Heart left ventricle (tissue), 16 donors: ENCODE data around the gene CDCP1. TPM values are rescaled to one million over a fixed set of nuclear protein-coding genes. Genes with fewer than 3 reads are reported as not detected.

Source experiments
- ATAC-seq, 4 donors: fragments of 200-7000 bp; cut with Tn5 transposase; one replicate each; pipeline ENCODE4 v1.9.1; 2020 to 2022; ENCODE audit warnings: moderate library complexity in 4 of 4, mild to moderate bottlenecking in 3 of 4, moderate number of reproducible peaks in 1 of 4
- DNase-seq, 5 donors: peaks; one replicate each; pipeline ENCODE4 v3.0.0-alpha.2; 2020
- H3K27ac ChIP-seq, 12 donors: fragments of 200-600 bp; sonication (generic) in 4 of 12; one replicate each; pipeline versions ENCODE4 v1.5.0 to v1.8.0; 2016 to 2022; ENCODE audit warnings: mild to moderate bottlenecking in 2 of 12
- H3K27me3 ChIP-seq, 9 donors: fragments of 200-600 bp; sonication (generic) in 2 of 9; one replicate each; pipeline versions ENCODE4 v1.5.1 to v1.8.0; 2016 to 2022; ENCODE audit warnings: mild to moderate bottlenecking in 3 of 9
- H3K36me3 ChIP-seq, 9 donors: fragments of 200-600 bp; sonication (generic) in 2 of 9; one replicate each; pipeline versions ENCODE4 v1.5.0 to v1.8.0; 2018 to 2022; ENCODE audit warnings: mild to moderate bottlenecking in 2 of 9
- H3K4me1 ChIP-seq, 12 donors: fragments of 200-600 bp; sonication (generic) in 4 of 12; one replicate each; pipeline versions ENCODE4 v1.5.0 to v1.8.0; 2016 to 2022; ENCODE audit warnings: mild to moderate bottlenecking in 3 of 12
- H3K4me3 ChIP-seq, 12 donors: fragments of 200-600 bp; sonication (generic) in 4 of 12; one replicate each; pipeline versions ENCODE4 v1.5.0 to v1.8.0; 2017 to 2022; ENCODE audit warnings: mild to moderate bottlenecking in 9 of 12, moderate library complexity in 4 of 12
- H3K9me3 ChIP-seq, 12 donors: fragments of 200-600 bp; sonication (generic) in 4 of 12; one replicate each; pipeline versions ENCODE4 v1.5.0 to v1.8.0; 2016 to 2022; ENCODE audit warnings: mild to moderate bottlenecking in 1 of 12
- CTCF ChIP-seq, 12 donors: fragments of 200-600 bp; sonication (generic) in 4 of 12; IDR thresholded peaks; one replicate each; pipeline versions ENCODE4 v1.5.0 to v1.8.0; 2018 to 2022; ENCODE audit warnings: antibody characterized with exemption in 12 of 12, mild to moderate bottlenecking in 5 of 12
- POLR2A ChIP-seq, 2 donors: fragments of 450-650 bp; IDR thresholded peaks; one replicate each; pipeline ENCODE4 v1.6.1; 2017; ENCODE audit warnings: antibody characterized with exemption in 2 of 2, mild to moderate bottlenecking in 2 of 2, moderate library complexity in 2 of 2
- WGBS, 4 donors: extraction: QIAGEN DNeasy Blood & Tissue Kit in 2 of 4; methylation state at CpG; one replicate each; pipeline versions ENCODE4 v1.1.5 to v1.1.7; 2013 to 2018; 5-methylcytosine and 5-hydroxymethylcytosine counted together
- intact Hi-C, 10 donors: fragments of 100-400 bp; cut with DNase I; formaldehyde crosslinking; loops; one replicate each; pipeline versions ENCODE4 v1.11.1 to v1.14.2; 2022
- polyA plus RNA-seq, 2 donors: library from polyadenylated mRNA; stranded (reverse); fragments of 200-250 nt; gene quantifications; one replicate each; pipeline ENCODE4 v1.2.3, GENCODE V29; 2013
- total RNA-seq, 9 donors: library from RNA; depleted of rRNA in 2 of 9; stranded (reverse); fragments of >200 nt in 2 of 9; fragmentation: NEBNext Ultra II Directional in 3 of 9; extraction: Animal tissue kit (Norgen Biotek cat#: 25700) in 3 of 9; gene quantifications; one replicate each; pipeline versions ENCODE4 v1.1.0 to v1.2.4, GENCODE V29; 2016 to 2023
- donor health status: ischemic (EF 13 %, LVEDD 7.1; RV severe dilation, severe dysfunction).
- donor health status: healthy with polysubstance abuse.
- donor health status: DM: no; HTN: yes; CAD: no.
- donor health status: DM: no; HTN: no; CAD: no.
- donor health status: ischemic (EF 25% LVEDD 6.9; RV normal size, moderate dysfunction).
- donor health status: ischemic (EF 25% LVEDD 5.7; RV mildly dilated, moderate dysfunction).
- donor health status: healthy.
- donor health status: DM: yes; HTN: yes; CAD: no.
- donor health status: ischemic (EF 35%, LVEDD 5.7; RV mildly dilated, moderate dysfunction).
- donor health status: nonischemic (EF 11% LVEDD 7.7; RV severe dilation, severe dysfunction).
- donor health status: DM: yes; HTN: yes; CAD: no.
- donor health status: PGD.
- donor health status: ischemic (EF 29% LVEDD 5.4; RV normal size, mild dysfunction).
- donor health status: nonischemic (EF 23%, LVEDD 6.1; RV moderate dilation, normal function).

CDCP1 gene
- total and polyA plus RNA-seq, 11 donors = 0.11 to 5.8 (median 0.38) TPM

GRCh38 chr3:45097296-45097883 lies 48.8 kb downstream of the CDCP1 start:
- no peak for ATAC-seq
- Histone ChIP-seq H3K9me3 (no peaks in the 10 kb centered on the region), H3K4me3 (no peak overlapping the region), H3K4me1 (peaks cover 0 to 3% (median 0%) of the 10 kb centered on the region in 12 donors), H3K27ac (no peak overlapping the region), H3K27me3 (no peaks in the 10 kb centered on the region), H3K36me3 (no peaks in the 10 kb centered on the region)
- intact Hi-C loops = no loop called here
- no peak for TF ChIP-seq POLR2A (IDR thresholded peaks at IDR 0.05)
- no peak for TF ChIP-seq CTCF (IDR thresholded peaks at IDR 0.05)
- no peak for DNase-seq
- WGBS, 4 donors = 47 to 50% (median 49%) methylated on average over 6 of the region's 6 CpGs

- Histone ChIP-seq H3K4me3 (no peak overlapping the region), H3K4me1 (peaks cover 0 to 8% (median 0%) of the 10 kb centered on the region in 12 donors), H3K9me3 (no peaks in the 10 kb centered on the region), H3K27me3 (no peaks in the 10 kb centered on the region), H3K36me3 (no peaks in the 10 kb centered on the region), H3K27ac (no peak overlapping the region)
- 76 to 85% (median 78%) methylated on average over 7 of the region's 7 CpGs for WGBS, 4 donors
- TF ChIP-seq POLR2A (IDR thresholded peaks at IDR 0.05) (no peak), CTCF (IDR thresholded peaks at IDR 0.05) (no peak)
- DNase-seq = no peak
- intact Hi-C loops = no loop called here
- ATAC-seq = no peak
These were observed 50.2 kb downstream of the CDCP1 start for GRCh38 chr3:45095916-45096526.

- no peak for DNase-seq
- intact Hi-C loops = no loop called here
- no peaks in the 10 kb centered on the region for H3K27me3 ChIP-seq
- no peak overlapping the region for H3K27ac ChIP-seq
- no peak overlapping the region for H3K4me3 ChIP-seq
- TF ChIP-seq CTCF (IDR thresholded peaks at IDR 0.05) (no peak), POLR2A (IDR thresholded peaks at IDR 0.05) (no peak)
- 82 to 91% (median 86%) methylated on average over 6 to 8 of the region's 8 CpGs for WGBS, 4 donors
- no peak for ATAC-seq
- H3K9me3 ChIP-seq = peaks cover 0 to 4% (median 0%) of the 10 kb centered on the region in 12 donors
- H3K4me1 ChIP-seq = peaks cover 0 to 8% (median 0%) of the 10 kb centered on the region in 12 donors
- H3K36me3 ChIP-seq = no peaks in the 10 kb centered on the region
These were observed 53.0 kb downstream of the CDCP1 start for GRCh38 chr3:45093176-45093575.

GRCh38 chr3:45092132-45093031 lies 53.8 kb downstream of the CDCP1 start:
- ATAC-seq = peak in 1 of 4 donors; percentile 31

More at GRCh38 chr3:45092132-45093031, 53.8 kb downstream of the CDCP1 start:
- no peak for DNase-seq
- H3K27me3 ChIP-seq = no peaks in the 10 kb centered on the region
- peak overlapping the region in 1 of 12 donors; percentile 44 for H3K27ac ChIP-seq
- H3K9me3 ChIP-seq = peaks cover 0 to 4% (median 0%) of the 10 kb centered on the region in 12 donors
- no peak for TF ChIP-seq POLR2A (IDR thresholded peaks at IDR 0.05)
- no peak for TF ChIP-seq CTCF (IDR thresholded peaks at IDR 0.05)
- H3K4me1 ChIP-seq = peaks cover 0 to 8% (median 0%) of the 10 kb centered on the region in 12 donors
- 34 to 43% (median 38%) methylated on average over 12 of the region's 12 CpGs for WGBS, 4 donors
- H3K4me3 ChIP-seq = no peak overlapping the region
- H3K36me3 ChIP-seq = no peaks in the 10 kb centered on the region
- intact Hi-C loops = no loop called here
